Measurements from ENCODE around the gene TLL1. TPM values are rescaled to one million over a fixed set of nuclear protein-coding genes. Genes with fewer than 3 reads are reported as not detected.

Gene TLL1
- total RNA-seq, 1 experiment from 2014 or later = 0.37 TPM

DNA sequence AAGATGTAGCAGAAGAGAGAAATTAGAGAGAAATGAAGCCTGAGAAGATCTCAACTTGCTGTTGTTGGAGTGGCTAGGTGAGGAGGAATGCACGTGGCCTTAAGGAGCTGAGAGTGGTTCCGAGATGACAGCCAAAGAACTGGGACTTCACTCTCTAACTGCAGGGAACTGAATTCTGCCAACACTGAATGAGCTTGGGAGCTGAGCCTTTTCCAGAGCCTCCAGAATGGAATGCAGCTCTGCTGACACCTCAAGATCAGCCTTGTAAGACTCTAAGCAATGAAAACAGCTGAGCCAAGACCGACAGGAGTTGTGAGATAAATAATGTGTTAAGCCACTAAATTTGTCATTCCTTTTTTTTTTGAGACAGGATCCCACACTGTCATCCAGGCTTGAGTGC is 73.0 kb downstream of the TLL1 start (continued):
- TF ChIP-seq ZBTB33 (IDR thresholded peaks at IDR 0.05; ENCODE audit: extremely low read depth, insufficient replicate concordance, low read length) (no peak), SRF (IDR thresholded peaks at IDR 0.05; ENCODE audit: low read depth) (no peak)

- intact Hi-C loops (cut with micrococcal nuclease) = no loop called here
- Histone ChIP-seq H3K4me2 (ENCODE audit: low read length) (no peak overlapping the region), H3K4me1 (ENCODE audit: control insufficient read depth in 1 of 2, insufficient read depth in 2 of 2, low read length in 2 of 2) (no peaks in the 10 kb centered on the region), H3K27ac (ENCODE audit: low read depth, low read length) (no peak overlapping the region), H3K9me3 (ENCODE audit: control insufficient read depth in 1 of 2, insufficient read depth in 1 of 2, low read depth in 1 of 2, low read length in 2 of 2) (no peaks in the 10 kb centered on the region), H3K79me2 (ENCODE audit: insufficient read depth, low read length) (no peaks in the 10 kb centered on the region), H4K20me1 (ENCODE audit: insufficient read depth) (no peaks in the 10 kb centered on the region), H2AFZ (ENCODE audit: low read depth, low read length, poor library complexity, severe bottlenecking) (no peak overlapping the region), H3K9ac (ENCODE audit: low read length) (no peak overlapping the region), H3K4me3 (replicated peaks in 1 of 2; ENCODE audit: low read depth in 1 of 2, low read length in 2 of 2) (no peak overlapping the region), H3K27me3 (ENCODE audit: insufficient read depth, low read length) (no peaks in the 10 kb centered on the region), H3K36me3 (ENCODE audit: control insufficient read depth in 1 of 2, insufficient read depth in 2 of 2, low read length in 2 of 2) (no peaks in the 10 kb centered on the region), H3K9me2 (ENCODE audit: insufficient read depth) (no peaks in the 10 kb centered on the region)
- ChIA-PET RAD21 (ENCODE audit: low non-redundant PET in 1 of 2, low total read pairs in 2 of 2, uncharacterized antibody in 2 of 2, unreplicated experiment in 2 of 2) (no interaction called here), POLR2A (no interaction called here), CTCF (no interaction called here)
- ATAC-seq (no peak), DNase-seq (ENCODE audit: low read depth, low spot score) (no peak)
- BruUV-seq (replicated peaks) = no TSS peak
- no peak for TF ChIP-seq CBX3 (IDR thresholded peaks at IDR 0.05; ENCODE audit: low read depth)
These were observed 74.0 kb downstream of the TLL1 start for GRCh38 chr4:165947019-165947418.

- intact Hi-C loops (cut with micrococcal nuclease) = no loop called here
- CTCF ChIA-PET = no interaction called here
- BruUV-seq (replicated peaks) = no TSS peak
- TF ChIP-seq ZNF274 (IDR thresholded peaks at IDR 0.05; ENCODE audit: low read depth, low read length) (no peak), EZH2phosphoT487 (IDR thresholded peaks at IDR 0.05; ENCODE audit: borderline replicate concordance) (no peak), SRF (IDR thresholded peaks at IDR 0.05; ENCODE audit: low read depth) (no peak), JUND (IDR thresholded peaks at IDR 0.05) (no peak), CEBPB (IDR thresholded peaks at IDR 0.05; ENCODE audit: low read depth) (no peak), ZBTB33 (IDR thresholded peaks at IDR 0.05; ENCODE audit: extremely low read depth, insufficient replicate concordance, low read length) (no peak), YY1 (IDR thresholded peaks at IDR 0.05; ENCODE audit: extremely low read depth, insufficient replicate concordance, low read depth, low read length) (no peak), ELF1 (IDR thresholded peaks at IDR 0.05; ENCODE audit: borderline replicate concordance, low read depth) (no peak), ATF3 (IDR thresholded peaks at IDR 0.05) (no peak), RAD21 (IDR thresholded peaks at IDR 0.05; ENCODE audit: low read depth) (no peak), CBX3 (IDR thresholded peaks at IDR 0.05; ENCODE audit: low read depth) (no peak), POLR2A (IDR thresholded peaks at IDR 0.05; ENCODE audit: borderline replicate concordance, extremely low read depth, insufficient read depth, insufficient read length) (no peak), TCF7L2 (IDR thresholded peaks at IDR 0.05; ENCODE audit: borderline replicate concordance, extremely low read depth, insufficient read depth, insufficient read length) (no peak)
These were observed 80.1 kb downstream of the TLL1 start for GRCh38 chr4:165953181-165953580.

More at GRCh38 chr4:165953181-165953580, 80.1 kb downstream of the TLL1 start:
- Histone ChIP-seq H3K27ac (ENCODE audit: low read depth, low read length) (no peak overlapping the region), H3K4me1 (ENCODE audit: control insufficient read depth in 1 of 2, insufficient read depth in 2 of 2, low read length in 2 of 2) (no peaks in the 10 kb centered on the region), H3K9ac (ENCODE audit: low read length) (no peak overlapping the region), H3K4me3 (replicated peaks in 1 of 2; ENCODE audit: low read depth in 1 of 2, low read length in 2 of 2) (no peak overlapping the region), H3K4me2 (ENCODE audit: low read length) (no peak overlapping the region), H3K79me2 (ENCODE audit: insufficient read depth, low read length) (no peaks in the 10 kb centered on the region), H3K36me3 (ENCODE audit: control insufficient read depth in 1 of 2, insufficient read depth in 2 of 2, low read length in 2 of 2) (no peaks in the 10 kb centered on the region), H2AFZ (ENCODE audit: low read depth, low read length, poor library complexity, severe bottlenecking) (no peak overlapping the region), H3K9me2 (ENCODE audit: insufficient read depth) (no peaks in the 10 kb centered on the region), H4K20me1 (ENCODE audit: insufficient read depth) (no peaks in the 10 kb centered on the region), H3K27me3 (ENCODE audit: insufficient read depth, low read length) (no peaks in the 10 kb centered on the region), H3K9me3 (ENCODE audit: control insufficient read depth in 1 of 2, insufficient read depth in 1 of 2, low read depth in 1 of 2, low read length in 2 of 2) (no peaks in the 10 kb centered on the region)
- DNase-seq (ENCODE audit: low read depth, low spot score) (no peak), ATAC-seq (no peak)
- POLR2A ChIA-PET = no interaction called here
- RAD21 ChIA-PET (ENCODE audit: low non-redundant PET in 1 of 2, low total read pairs in 2 of 2, uncharacterized antibody in 2 of 2, unreplicated experiment in 2 of 2) = no interaction called here

Data from HCT116 (cell line).